NCI-H69 (cell line): ENCODE data around the gene NDUFS1.
"Not testable (repeated sequence)": the region's sequence is repeated elsewhere in the genome, so short reads cannot be mapped to it uniquely, and the experiment has no call there.

Experiments
- DNase-seq: peaks from one replicate; lab custom pipeline; 2025; lab: John Stamatoyannopoulos, UW

The NDUFS1 gene

GRCh38 chr2:206159346-206160124 lies at the start of gene NDUFS1, which contains the start of gene EEF1B2:
NDUFS1 (minus strand) TSS chr2:206159444; CDS start chr2:206153678, 5,766 bp downstream.
EEF1B2 (plus strand) TSS chr2:206159895; CDS start chr2:206159980, 85 bp downstream.
- peak; percentile 98 for DNase-seq

- no peak for DNase-seq
Measured at GRCh38 chr2:206208900-206209299, 49.7 kb upstream of the NDUFS1 start.

- DNase-seq = not testable (repeated sequence)
Measured at GRCh38 chr2:206207316-206207715, 48.1 kb upstream of the NDUFS1 start.

- DNase-seq = no peak
Measured at GRCh38 chr2:206204710-206205109, 45.5 kb upstream of the NDUFS1 start.

- DNase-seq = no peak
Measured at GRCh38 chr2:206203331-206203730, 44.1 kb upstream of the NDUFS1 start.

- DNase-seq = no peak
Measured at GRCh38 chr2:206202446-206202845, 43.2 kb upstream of the NDUFS1 start.

GRCh38 chr2:206201075-206201848 lies 42.0 kb upstream of the NDUFS1 start:
- DNase-seq = no peak

GRCh38 chr2:206198677-206199076 lies 39.4 kb upstream of the NDUFS1 start:
- no peak for DNase-seq

- DNase-seq = no peak
Measured at GRCh38 chr2:206193671-206194357, 34.6 kb upstream of the NDUFS1 start.

- no peak for DNase-seq
Measured at GRCh38 chr2:206192157-206192556, 32.9 kb upstream of the NDUFS1 start.

- no peak for DNase-seq
Measured at GRCh38 chr2:206190689-206191088, 31.4 kb upstream of the NDUFS1 start.

GRCh38 chr2:206190111-206190510 lies 30.9 kb upstream of the NDUFS1 start:
- DNase-seq = no peak

GRCh38 chr2:206189691-206190090 lies 30.4 kb upstream of the NDUFS1 start:
- no peak for DNase-seq

- DNase-seq = not testable (repeated sequence)
Measured at GRCh38 chr2:206181526-206181925, 22.3 kb upstream of the NDUFS1 start.

GRCh38 chr2:206176901-206177300 lies 17.7 kb upstream of the NDUFS1 start:
- DNase-seq = no peak

- no peak for DNase-seq
Measured at GRCh38 chr2:206176121-206176520, 16.9 kb upstream of the NDUFS1 start.

- peak; percentile 7 for DNase-seq
Measured at GRCh38 chr2:206173147-206173546, 13.9 kb upstream of the NDUFS1 start.

- not testable (repeated sequence) for DNase-seq
Measured at GRCh38 chr2:206171624-206172397, 12.6 kb upstream of the NDUFS1 start.

GRCh38 chr2:206168230-206168629 lies 9.0 kb upstream of the NDUFS1 start:
- not testable (repeated sequence) for DNase-seq

GRCh38 chr2:206164261-206164862 lies 5.1 kb upstream of the NDUFS1 start:
- DNase-seq = peak; percentile 33

GRCh38 chr2:206163251-206163880 lies 4.1 kb upstream of the NDUFS1 start:
- no peak for DNase-seq
